ENCODE data around the gene ISL2. TPM values are rescaled to one million over a fixed set of nuclear protein-coding genes. Genes with fewer than 3 reads are reported as not detected.
A peak's percentile ranks its signal among the peaks of the same experiment; 100 is the strongest.

Gene ISL2
- total RNA-seq, 1 donor from 2014 or later, result 0.26 TPM

DNA sequence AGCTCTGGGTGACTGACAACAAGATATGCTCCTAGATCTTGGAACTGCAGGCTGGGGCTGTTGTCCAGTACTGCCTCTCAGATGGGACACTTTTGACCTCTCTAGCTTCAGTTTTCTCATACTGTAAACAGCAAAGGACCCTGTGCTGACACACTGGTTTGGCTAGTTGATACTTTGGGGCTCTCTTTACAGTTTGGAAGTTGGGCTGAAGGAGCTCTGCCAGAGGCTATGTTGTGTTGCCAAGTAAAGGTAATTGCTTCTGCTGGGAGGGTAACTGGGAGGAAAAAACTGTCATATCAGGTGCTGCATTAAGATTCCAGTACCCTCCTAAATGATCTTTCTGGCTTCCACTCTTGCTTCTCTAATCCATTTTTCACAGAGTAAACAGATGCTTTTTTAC, 54.0 kb downstream of the ISL2 start:
- peak; percentile 32 for FAIRE-seq

GRCh38 chr15:76391309-76391708, 54.7 kb downstream of the ISL2 start:
- H3K4me3 ChIP-seq (ENCODE audit: low read depth, low read length), result no peak overlapping the region
- TF ChIP-seq, protein P1, sequence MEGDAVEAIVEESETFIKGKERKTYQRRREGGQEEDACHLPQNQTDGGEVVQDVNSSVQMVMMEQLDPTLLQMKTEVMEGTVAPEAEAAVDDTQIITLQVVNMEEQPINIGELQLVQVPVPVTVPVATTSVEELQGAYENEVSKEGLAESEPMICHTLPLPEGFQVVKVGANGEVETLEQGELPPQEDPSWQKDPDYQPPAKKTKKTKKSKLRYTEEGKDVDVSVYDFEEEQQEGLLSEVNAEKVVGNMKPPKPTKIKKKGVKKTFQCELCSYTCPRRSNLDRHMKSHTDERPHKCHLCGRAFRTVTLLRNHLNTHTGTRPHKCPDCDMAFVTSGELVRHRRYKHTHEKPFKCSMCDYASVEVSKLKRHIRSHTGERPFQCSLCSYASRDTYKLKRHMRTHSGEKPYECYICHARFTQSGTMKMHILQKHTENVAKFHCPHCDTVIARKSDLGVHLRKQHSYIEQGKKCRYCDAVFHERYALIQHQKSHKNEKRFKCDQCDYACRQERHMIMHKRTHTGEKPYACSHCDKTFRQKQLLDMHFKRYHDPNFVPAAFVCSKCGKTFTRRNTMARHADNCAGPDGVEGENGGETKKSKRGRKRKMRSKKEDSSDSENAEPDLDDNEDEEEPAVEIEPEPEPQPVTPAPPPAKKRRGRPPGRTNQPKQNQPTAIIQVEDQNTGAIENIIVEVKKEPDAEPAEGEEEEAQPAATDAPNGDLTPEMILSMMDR (IDR thresholded peaks at IDR 0.05; ENCODE audit: insufficient read depth, low read length, severe bottlenecking), result no peak
- FAIRE-seq (no peak), DNase-seq (ENCODE audit: low read depth) (peak; percentile 33)
- no peaks in the 10 kb centered on the region for H3K27me3 ChIP-seq (ENCODE audit: control insufficient read depth, insufficient read depth, low read length)
- H3K36me3 ChIP-seq (ENCODE audit: control insufficient read depth, insufficient read depth, low read length), result no peaks in the 10 kb centered on the region

More for the DNA sequence above, 54.0 kb downstream of the ISL2 start:
- Histone ChIP-seq H3K36me3 (ENCODE audit: control insufficient read depth, insufficient read depth, low read length) (no peaks in the 10 kb centered on the region), H3K4me3 (ENCODE audit: low read depth, low read length) (no peak overlapping the region), H3K27me3 (ENCODE audit: control insufficient read depth, insufficient read depth, low read length) (no peaks in the 10 kb centered on the region)
- TF ChIP-seq, protein P1 (IDR thresholded peaks at IDR 0.05; ENCODE audit: insufficient read depth, low read length, severe bottlenecking), result no peak
- DNase-seq (ENCODE audit: low read depth), result no peak

DNA sequence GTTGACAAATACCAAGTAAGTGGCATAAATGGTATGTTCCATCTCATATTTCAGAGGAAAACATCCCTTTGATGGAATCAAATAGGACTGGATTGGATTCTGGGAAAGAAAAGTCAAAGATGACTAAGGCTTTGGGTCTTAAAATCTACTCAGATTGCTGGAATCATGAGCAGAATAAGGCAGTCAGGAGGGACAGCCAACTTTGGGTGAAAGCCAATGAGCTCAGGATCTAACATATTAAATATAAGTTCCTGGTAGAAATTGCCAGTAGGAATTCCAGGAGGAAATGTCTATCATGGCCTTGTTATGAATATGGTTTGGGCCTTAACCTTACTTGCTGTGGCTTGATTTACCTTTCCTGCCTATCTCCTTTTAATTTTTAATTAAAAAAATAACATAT, 55.3 kb downstream of the ISL2 start:
- no peak for FAIRE-seq
- H3K4me3 ChIP-seq (ENCODE audit: low read depth, low read length), result no peak overlapping the region
- no peak for DNase-seq (ENCODE audit: low read depth)
- H3K36me3 ChIP-seq (ENCODE audit: control insufficient read depth, insufficient read depth, low read length), result no peaks in the 10 kb centered on the region
- TF ChIP-seq, protein P1 (IDR thresholded peaks at IDR 0.05; ENCODE audit: insufficient read depth, low read length, severe bottlenecking), result no peak
- H3K27me3 ChIP-seq (ENCODE audit: control insufficient read depth, insufficient read depth, low read length), result no peaks in the 10 kb centered on the region

Other genes with a start within 250 kb of the ISL2 start
- 144 and 223 TPM in 2 replicates for gene ETFA, start 25.3 kb upstream of the ISL2 start, total RNA-seq